SK-N-DZ (cell line): Measurements from ENCODE around the gene IFIT3. TPM values are rescaled to one million over a fixed set of nuclear protein-coding genes. Genes with fewer than 3 reads are reported as not detected.
"Not testable (repeated sequence)": the region's sequence is repeated elsewhere in the genome, so short reads cannot be mapped to it uniquely, and the experiment has no call there.

Source experiments
- DNase-seq: peaks from one replicate; pipeline ENCODE4 v3.0.0-alpha.2; 2015; ENCODE audit warnings: low spot score
- polyA plus RNA-seq, 2 experiments: library from polyadenylated mRNA; depleted of rRNA; stranded (reverse); fragments of >200 nt; gene quantifications; 2 replicates each; pipeline ENCODE4 v1.2.3, GENCODE V29; 2014

IFIT3 gene, protein sequence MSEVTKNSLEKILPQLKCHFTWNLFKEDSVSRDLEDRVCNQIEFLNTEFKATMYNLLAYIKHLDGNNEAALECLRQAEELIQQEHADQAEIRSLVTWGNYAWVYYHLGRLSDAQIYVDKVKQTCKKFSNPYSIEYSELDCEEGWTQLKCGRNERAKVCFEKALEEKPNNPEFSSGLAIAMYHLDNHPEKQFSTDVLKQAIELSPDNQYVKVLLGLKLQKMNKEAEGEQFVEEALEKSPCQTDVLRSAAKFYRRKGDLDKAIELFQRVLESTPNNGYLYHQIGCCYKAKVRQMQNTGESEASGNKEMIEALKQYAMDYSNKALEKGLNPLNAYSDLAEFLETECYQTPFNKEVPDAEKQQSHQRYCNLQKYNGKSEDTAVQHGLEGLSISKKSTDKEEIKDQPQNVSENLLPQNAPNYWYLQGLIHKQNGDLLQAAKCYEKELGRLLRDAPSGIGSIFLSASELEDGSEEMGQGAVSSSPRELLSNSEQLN
- not detected in 2 replicates for polyA plus RNA-seq (2014; cell fraction: cytosol; rRNA removed)
- not detected in 2 replicates for polyA plus RNA-seq (2014; cell fraction: nucleus; rRNA removed)

DNA sequence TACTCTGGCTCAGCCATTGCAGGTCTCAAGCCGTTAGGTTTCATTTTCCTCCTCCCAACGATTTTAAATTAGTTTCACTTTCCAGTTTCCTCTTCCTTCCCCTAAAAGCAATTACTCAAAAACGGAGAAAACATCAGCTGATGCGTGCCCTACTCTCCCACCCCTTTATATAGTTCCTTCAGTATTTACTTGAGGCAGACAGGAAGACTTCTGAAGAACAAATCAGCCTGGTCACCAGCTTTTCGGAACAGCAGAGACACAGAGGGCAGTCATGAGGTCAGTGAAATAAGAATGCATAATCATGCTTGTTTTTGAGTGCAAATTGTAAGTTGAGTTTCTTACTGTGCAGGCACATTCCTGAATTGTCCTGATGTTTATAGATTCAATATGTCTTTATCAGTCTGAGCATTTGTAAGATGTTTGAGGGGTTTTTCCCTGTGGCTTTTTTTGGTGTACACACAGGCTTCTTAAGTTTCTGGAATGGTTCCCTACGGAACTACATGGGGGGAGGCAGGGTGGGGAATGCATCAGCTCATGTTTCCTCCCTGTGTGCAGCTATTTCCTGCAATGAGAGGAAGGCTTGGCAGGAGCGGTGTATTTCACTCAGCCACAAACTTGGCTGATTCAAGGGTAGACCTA lies at the start of gene IFIT3:
Gene IFIT3 (plus strand): TSS at position 195 of the 639 bp plus-strand sequence. CDS start 77 bp downstream, at position 272.
- DNase-seq: no peak

DNA sequence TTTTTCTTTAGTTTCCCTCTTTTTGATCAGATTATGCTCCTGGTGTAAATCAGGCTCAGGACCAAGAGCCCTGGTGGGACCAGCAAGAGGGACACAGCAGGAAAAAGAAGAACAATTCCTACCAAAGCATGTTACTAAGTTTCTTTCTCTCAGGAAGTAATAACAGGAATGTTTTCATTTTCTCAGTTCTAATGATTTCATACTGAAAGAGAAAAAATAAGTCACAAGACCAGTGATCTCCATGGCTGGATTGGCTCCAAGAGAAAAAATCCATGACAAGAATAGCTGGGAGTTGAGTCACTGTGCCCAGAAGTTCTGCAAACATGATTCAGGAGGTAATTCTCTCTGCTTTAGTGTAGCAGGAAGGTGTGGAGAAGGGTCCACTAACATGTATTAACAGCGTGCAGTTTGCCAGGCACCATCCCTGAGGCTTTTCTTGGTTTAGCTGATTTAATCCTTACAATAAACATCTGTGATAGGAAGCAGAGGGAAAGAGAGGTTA lies 49.7 kb upstream of the IFIT3 start:
- DNase-seq: no peak

DNA sequence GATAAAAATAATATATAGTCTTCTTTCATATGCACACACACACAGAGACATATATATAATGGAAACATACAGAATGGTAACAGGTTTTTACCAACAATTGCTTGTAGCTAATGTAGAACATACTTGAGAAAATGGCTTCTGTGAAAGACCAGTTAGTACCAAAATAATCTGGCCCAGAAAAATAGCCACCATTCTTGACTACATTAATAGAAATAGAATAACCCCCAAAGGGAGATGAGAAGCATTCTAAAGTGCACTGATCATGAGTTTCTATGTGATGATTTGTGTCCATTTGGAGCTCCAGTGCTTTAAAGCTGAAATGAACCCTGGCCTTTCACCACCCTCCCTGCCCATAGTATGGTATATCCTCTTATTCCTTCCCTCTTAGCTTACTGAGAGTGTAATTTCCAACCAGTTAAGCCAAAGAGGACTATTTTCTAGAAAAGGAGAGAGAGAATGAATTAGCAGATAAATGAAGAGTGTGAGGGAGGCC lies 48.9 kb upstream of the IFIT3 start:
- DNase-seq: no peak

DNA sequence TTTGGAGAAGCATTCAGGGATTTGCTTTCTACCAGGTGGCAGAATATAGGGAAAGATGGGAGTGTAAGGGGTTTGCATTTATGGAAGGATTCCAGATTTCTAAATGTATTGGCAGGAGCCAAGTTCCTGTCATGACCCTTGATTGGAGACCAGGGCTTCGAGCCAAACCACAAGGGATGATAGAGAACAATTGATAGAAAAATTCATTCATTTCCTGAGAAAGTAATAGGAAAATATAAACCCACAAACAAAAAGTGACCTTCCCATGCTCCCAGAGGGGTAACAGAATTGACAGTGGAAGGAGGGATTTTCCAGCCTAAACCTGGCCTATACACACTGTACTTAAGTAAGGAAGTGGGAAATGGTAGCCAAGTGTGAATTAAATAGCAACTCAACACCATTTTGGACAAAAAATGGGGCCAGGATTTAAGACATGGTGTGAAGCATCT lies 48.4 kb upstream of the IFIT3 start:
- no peak for DNase-seq

DNA sequence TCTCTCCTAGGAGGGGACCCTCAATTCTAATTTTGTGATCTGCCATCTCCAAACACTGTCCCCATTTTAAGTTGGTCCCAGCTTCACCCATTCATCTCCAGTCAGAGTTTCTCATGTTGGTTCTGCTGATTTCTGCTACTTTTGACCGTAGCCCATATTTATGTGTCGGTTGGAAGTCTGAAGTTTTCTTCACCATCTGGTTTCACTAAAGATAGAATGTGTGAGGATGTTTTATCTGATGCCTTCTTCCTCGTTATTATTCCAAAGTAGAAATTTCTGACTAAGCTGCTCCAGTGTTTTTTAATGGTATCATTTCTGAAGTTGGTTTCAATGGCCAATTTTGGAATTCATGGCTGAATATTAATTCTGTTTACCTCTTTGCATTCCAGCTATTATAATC lies 47.3 kb upstream of the IFIT3 start:
- no peak for DNase-seq

DNA sequence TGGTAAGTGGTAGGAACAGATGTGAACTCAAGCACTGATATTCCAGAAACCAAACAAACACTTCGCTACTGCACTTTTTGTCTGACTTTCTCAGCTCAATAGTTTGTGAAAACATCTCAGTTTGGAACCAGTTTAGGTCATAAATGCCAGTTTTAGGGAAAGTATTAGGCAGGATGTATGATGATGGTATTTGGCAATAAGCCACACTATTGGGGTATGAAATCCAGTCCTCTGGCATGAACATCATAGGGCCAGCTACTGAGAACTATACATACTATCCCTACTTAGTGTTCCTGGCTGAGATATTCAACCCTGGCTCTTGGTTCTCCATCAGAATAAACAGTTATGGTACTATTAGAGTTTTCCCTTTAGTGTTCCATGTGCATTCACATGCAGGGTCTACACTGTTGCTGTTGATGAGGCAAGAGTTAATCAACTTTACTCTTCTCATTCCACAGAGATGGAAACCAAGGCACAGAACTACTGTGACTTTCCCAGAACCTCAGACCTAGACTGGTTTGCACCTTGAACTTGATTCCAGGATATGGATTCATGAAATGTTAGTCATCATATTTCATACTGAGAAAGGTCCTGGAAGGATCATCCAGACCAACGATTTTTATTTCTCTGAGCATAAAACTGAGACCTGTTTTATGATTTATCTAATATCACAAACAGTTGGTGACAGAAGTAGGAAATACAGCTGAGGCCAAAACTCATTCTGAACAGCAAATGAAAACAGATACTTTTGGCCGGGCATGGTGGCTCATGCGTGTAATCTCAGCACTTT lies 46.0 kb upstream of the IFIT3 start:
- DNase-seq: no peak

DNA sequence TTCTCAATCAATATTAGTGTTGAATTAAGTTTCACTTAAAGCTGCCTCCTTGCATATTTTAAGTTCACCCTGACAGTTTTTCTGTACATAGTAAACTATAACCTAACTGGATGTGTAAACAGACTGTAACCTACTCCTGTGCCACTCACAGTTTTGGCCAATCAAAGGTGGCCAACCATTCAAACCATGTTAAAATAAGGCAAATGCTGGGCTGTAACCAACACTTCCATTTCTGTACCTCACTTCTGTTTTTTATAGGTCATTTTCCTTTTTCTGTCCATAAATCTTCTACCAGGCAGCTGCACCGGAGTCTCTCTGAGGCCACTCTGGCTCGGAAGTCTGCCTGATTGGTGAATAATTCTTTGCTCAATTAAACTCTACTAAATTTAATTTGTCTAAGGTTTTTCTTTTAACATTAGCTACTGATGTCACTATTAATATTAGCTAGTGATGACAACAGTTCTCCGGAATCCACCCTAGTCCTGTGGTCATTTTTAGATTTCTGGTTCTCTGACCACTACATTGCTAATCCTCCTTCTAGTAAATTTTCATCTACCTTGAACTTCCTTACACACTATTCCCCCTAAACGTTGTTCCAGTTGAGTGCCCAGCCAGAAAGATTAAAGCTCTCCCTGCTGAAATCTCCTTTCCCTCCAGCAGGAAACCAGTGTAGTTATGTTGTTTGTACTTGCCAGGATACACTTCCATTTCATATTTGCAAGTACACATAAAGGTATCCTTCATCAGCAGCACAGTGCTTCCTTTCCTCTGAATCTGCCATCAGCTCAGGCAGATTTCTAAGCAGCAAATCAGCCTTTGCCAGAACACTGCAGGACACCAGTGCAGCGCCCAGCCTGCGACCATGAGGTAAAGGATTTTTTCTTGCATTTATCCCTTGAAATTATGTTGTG lies 44.5 kb upstream of the IFIT3 start:
- DNase-seq: peak; percentile 70

DNA sequence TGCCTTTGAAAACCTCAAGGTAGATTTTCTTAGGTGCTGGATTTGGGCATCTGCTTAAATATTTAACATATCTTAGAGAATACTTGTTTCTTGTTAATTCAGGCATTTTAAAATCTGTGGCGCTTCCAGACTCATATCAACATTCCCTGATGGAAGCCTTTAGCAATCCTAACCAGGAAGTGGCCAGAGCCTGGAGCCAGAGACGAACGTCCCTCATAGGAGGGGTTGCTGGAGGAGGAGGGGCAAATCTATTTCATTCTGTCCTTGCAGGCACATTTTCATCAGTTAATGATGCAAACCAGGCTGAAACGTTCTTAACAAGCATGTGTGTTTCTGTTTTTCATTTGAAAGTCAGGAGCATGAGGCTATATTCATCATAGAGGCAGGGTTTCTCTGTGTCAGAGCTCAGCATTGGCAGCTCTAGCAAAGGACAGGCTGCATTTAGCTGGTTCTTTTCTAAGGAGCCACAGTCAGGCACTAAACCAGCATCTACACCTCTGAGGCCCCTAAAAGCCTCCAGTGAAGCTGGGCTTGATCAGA lies 43.8 kb upstream of the IFIT3 start:
- peak; percentile 88 for DNase-seq

DNA sequence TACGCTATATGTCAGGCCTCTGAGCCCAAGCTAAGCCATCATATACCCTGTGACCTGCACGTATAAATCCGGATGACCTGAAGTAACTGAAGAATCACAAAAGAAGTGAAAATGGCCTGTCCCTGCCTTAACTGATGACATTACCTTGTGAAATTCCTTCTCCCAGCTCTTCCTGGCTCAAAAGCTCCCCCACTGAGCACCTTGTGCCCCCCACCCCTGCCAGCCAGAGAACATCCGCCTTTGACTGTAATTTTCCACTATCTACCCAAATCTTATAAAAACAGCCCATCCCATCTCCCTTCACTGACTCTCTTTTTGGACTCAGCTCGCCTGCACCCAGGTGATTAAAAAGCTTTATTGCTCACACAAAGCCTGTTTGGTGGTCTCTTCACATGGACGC lies 43.1 kb upstream of the IFIT3 start:
- not testable (repeated sequence) for DNase-seq

DNA sequence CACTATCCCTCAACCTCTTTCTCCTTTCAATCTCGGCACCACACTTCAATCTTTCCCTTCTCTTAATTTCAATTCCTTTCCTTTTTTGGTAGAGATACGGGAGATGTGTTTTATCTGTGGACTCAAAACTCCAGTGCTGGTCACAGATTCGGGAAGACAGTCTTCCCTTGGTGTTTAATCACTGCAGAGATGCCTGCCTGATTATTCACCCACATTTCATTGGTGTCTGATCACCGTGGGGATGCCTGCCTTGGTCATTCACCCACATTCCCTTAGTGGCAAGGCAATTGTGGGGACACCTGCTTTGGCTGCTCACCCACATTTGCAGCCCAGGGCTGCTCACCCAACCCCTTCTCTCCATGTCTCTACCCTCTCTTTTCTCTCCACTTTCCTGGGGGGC lies 42.5 kb upstream of the IFIT3 start:
- DNase-seq: not testable (repeated sequence)

DNA sequence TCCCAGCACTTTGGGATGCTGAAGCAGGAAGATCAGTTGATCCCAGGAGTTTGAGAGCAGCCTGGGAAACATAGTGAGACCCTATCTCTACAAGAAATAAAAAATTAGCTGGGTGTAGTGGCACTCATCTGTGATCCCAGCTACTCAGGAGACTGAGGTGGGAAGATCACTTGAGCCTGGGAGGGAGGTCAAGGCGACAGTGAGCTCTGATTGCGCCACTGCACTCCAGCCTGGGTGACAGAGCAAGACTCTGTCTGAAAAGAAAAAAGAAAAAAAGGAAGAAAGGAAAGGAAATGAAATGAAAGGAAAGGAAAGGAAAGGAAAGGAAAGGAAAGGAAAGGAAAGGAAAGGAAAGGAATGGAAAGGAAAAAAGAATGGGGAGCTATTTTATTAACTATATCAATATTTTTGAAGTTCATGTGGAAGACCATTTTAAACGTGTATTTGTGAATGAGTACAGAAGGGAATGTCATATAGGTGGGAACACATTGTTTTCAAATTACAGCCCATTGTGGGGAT lies 33.0 kb upstream of the IFIT3 start:
- DNase-seq: no peak

DNA sequence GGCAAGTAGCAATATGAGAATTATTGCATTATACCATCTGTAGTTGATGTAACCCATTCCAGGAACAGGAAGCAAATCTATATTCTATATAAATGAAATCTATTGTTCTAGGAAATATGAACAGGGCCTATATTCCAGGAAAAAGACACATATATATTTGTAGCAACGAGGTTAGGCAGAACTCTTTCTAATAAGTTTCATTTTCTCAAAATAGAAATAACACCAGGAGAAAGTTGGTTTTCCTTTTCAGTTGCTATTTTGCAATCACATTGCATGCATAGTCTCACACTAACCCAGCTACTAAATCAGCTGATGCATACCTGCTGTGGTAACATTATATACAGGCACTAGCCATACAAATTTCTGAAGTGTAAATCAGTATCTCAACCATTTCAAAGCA lies 32.2 kb upstream of the IFIT3 start:
- DNase-seq: no peak

DNA sequence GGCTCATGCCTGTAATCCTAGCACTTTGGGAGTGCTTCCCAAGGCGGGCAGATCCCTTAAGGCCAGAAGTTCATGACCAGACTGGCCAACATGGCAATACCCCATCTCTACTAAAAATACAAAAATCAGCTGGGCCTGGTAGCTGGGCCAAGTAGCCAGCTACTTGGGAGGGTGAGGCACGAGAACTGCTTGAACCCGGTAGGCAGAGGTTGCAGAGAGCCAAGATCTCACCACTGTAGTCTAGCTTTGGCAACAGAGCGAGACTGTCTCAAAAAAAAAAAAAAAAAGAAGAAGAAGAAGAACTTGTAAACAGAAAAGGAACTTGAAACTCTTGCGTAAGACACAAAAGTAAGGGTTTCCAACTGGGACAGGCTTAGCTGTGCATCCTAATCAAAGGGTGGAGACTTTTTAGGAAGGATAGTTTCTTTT lies 31.6 kb upstream of the IFIT3 start:
- no peak for DNase-seq

DNA sequence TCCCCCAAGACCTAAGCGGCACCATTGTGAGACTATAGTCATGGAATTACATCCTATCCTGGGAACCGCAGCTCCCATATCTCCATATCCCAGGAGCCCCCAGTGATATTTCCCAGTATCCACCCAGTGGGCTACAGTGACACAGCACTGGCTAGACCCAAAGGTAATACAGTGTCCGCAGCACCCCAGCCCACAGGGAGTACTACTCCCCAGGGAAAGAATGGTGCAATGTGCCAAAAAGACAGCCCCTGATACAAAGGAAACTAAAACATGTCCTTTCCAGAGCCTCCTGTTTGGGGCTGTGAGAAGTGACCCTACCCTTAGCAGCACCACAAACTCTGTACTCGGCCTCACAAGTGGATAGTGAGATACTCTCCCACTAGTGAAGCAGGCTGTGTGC lies 30.4 kb upstream of the IFIT3 start:
- no peak for DNase-seq

DNA sequence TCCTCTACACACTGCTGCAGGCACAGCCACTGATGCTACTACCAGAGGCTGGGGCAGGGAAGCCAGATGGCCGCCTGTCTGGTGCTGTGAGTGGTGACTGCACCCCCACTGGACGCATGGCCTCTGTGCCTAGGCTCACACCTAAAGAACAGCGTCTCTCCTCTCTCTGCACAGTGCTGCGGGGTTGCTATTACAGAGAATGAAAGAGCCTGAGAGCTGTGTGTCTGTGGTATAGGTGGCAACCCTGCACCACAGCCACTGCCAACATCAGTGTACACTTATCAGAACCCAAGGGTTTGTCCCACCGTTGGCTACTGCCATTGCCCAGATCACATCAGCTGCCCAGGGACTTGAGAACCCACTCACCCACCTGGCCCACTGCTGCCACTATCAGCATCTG lies 30.0 kb upstream of the IFIT3 start:
- no peak for DNase-seq

DNA sequence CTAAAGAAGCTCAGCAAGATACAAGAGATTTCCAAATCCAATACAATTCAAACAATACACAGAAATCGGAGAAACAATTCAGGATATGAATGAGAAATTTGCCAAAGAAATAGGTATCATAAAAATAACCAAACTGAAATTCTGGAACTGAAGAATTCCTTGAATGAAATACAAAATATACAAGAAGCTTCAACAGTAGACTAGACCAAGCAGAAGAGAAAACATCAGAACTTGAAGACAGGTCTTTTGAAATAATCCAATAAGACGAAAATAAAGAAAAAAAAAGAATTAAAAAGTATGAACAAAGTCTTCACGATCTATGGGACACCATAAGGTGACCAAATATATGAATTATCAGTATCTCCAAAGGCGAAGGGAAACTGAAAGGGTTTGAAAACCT lies 28.8 kb upstream of the IFIT3 start:
- no peak for DNase-seq

DNA sequence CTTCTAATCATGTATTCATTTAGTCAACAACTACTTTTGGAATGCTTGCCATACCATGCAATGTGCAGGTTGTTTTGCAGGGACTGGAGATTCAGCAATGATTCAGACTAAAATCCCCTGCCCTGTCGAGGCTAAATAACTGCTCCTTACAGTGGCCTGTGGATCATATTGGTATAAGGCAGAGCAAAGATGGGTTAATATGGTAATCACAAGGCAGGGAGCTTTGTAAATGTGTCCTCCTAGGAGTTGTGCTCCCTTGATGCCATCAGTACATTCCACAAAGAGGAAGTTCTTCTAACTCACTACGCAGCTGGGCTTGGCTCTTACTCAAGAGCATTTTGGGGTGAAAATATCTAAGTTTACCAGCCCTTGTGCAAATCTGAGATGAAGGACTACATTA lies 26.6 kb upstream of the IFIT3 start:
- no peak for DNase-seq

DNA sequence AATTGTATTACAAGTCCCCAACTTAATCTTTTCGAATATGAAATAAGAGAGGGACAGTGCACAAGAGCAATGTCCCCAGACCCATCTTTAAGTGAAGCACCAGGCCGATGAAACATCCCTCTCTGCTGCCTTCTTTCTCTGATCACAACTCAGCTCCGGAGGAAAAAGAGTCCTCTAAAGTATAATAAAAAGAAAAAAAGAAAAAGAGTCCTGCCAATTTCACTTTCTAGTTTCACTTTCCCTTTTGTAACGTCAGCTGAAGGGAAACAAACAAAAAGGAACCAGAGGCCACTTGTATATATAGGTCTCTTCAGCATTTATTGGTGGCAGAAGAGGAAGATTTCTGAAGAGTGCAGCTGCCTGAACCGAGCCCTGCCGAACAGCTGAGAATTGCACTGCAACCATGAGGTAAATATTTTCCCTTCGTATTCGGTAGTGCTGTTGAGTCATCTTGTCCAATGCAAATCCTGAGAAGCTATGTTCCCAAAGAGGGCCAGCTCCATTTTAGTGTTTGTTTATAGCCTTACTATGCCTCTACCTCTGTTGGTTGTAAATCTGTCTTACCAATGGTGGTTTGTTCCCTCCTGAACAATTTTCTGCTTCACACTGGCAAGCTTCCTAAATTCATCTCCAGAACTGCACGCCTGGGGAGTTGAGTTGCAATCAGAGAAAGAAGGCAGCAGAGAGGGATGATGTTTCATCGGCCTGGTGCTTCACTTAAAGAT lies 25.9 kb upstream of the IFIT3 start, which contains the start of gene IFIT2:
Gene IFIT2 (plus strand): TSS at position 326 of the 725 bp plus-strand sequence. CDS start 78 bp downstream, at position 404.
- DNase-seq: no peak

DNA sequence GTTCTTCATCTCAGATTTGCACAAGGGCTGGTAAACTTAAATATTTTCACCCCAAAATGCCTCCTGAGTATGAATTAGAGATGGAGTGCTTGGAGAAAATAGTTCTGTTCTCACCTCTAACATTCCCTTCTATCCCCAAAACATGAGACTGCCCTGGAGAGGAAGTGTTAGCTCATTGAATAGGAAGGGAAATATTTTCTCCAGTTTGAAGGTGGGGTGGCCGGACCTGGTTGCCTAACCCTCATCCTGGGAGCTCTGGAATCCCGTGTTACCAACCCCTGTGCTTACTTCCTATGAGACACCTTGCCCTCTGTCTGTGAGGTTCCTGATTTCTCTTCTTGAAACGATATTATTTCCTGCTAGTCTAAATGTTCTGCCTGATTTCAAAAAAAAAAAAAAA lies 25.2 kb upstream of the IFIT3 start:
- no peak for DNase-seq
